ENCODE results near the gene LAMB1.

DNA sequence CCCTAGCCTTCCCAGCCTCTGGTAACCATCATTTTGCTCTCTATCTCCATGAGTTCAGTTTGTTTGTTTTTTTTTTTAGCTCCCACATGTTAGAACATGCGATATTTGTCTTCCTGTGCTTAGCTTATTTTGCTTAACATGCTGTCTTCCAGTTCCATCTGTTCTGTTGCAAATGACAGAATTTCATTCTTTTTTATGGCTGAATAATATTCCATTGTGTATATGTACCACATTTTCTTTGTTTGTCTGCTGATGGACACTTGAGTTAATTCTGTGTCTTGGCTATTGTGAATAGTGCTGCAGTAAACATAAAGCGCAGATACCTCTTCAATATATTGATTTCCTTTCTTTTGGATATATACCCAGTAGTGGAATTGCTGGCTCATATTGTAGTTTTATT, 91.0 kb downstream of the LAMB1 start:
- TF ChIP-seq, protein P1, sequence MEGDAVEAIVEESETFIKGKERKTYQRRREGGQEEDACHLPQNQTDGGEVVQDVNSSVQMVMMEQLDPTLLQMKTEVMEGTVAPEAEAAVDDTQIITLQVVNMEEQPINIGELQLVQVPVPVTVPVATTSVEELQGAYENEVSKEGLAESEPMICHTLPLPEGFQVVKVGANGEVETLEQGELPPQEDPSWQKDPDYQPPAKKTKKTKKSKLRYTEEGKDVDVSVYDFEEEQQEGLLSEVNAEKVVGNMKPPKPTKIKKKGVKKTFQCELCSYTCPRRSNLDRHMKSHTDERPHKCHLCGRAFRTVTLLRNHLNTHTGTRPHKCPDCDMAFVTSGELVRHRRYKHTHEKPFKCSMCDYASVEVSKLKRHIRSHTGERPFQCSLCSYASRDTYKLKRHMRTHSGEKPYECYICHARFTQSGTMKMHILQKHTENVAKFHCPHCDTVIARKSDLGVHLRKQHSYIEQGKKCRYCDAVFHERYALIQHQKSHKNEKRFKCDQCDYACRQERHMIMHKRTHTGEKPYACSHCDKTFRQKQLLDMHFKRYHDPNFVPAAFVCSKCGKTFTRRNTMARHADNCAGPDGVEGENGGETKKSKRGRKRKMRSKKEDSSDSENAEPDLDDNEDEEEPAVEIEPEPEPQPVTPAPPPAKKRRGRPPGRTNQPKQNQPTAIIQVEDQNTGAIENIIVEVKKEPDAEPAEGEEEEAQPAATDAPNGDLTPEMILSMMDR (IDR thresholded peaks at IDR 0.05) = no peak
- TF ChIP-seq POLR2A (IDR thresholded peaks at IDR 0.05) = no peak

Data from lower leg skin (tissue), 3 donors.